NCI-H2196 treated with DMSO at 0.1 percent for 48 hours (cell line): Measurements from ENCODE around the gene TJP1.
"Not testable (repeated sequence)": the region's sequence is repeated elsewhere in the genome, so short reads cannot be mapped to it uniquely, and the experiment has no call there.

Experiments used
- DNase-seq: peaks from one replicate; lab custom pipeline; 2025; ENCODE audit not compliant: unreplicated experiment; lab: John Stamatoyannopoulos, UW

TJP1 gene

DNA sequence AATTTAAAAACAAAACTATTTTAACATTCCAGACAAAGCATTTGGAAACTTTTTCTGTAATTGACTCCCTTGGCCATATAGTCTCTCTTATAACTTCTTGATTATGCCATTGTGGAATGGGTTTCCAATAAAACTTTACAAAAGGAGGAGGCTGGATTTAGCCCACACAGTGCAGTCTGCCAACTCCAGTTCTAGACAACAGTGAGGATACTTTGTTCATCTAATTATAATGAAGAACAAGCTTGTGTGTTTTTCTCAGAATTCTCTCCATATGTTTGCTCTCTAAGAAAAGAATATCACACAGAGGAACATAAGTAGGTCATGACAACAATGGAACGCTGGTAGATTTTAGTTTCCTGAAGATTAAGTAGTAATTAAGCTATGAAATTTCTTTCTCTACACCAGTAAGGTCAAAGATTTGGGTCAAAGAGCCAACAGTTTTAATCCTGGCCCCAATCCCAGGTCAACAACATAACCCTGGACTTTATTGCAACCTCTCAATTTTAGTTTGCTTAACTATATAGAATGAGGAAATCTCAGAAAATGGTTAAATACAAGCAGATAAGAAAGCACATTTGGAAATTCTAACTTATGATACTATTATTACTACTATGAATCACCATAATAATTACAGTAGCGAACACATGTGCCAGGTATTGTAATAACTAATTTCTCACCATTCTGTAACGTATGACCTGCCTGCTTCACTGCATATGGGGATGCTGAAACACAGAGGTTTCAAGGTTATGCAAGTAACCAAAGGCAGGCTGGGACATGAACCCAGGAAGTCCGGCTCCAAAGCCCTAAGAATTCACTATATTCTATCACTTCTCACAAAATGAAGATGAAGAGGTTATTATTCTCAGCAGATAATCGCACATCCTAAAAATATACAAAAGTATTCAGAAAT lies 65.7 kb downstream of the TJP1 start:
- peak; percentile 4 for DNase-seq

DNA sequence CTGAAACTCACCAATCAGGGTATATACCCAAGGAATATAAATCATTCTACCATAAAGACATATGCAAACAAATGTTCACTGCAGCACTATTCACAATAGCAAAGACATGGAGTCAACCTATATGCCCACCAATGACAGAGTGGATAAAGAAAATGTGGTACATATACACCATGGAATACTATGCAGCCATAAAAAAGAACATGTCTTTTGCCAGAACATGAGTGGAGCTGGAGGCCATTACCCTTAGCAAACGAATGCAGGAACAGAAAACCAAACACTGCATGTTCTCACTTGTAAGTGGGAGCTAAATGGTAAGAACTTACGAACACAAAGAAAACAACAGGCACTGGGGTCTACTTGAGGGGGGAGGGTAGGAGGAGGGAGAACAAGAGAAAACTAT lies 68.3 kb downstream of the TJP1 start:
- not testable (repeated sequence) for DNase-seq

DNA sequence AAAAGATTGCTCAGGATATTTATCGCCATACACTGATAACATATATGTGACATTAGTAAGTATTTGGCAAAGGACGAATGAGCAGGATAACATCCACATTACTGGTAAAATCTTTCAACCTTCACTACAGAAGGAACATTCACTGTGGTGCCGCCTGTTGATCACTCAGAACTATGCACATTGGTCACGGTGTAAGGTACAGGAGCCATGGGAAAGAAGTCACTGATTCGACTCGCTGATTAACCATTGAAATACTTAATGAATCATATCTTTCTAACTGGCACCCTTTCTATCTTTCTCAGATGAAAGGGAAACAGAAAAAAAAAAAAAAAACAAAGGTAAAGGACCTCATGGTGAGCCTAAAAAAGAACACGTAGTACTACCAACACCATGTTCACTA lies 68.8 kb downstream of the TJP1 start:
- no peak for DNase-seq

DNA sequence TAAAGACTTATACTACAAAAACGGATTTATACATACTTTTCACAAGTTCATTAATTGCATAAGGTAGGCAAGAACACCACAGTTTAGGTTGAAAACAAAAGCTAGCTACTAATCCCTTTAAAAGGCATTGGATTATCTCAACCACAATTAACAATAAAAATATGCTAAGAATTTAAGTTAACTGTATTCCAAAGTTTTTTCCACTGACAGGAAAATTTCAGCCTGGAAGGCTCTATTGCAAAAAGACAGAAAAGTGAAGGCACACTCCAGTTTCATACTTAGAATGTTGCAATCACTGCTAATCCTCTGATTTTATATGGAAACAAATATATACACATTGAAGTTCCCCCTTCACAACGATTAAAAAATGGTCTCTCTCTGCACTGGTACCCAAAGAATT lies 71.5 kb downstream of the TJP1 start:
- no peak for DNase-seq

DNA sequence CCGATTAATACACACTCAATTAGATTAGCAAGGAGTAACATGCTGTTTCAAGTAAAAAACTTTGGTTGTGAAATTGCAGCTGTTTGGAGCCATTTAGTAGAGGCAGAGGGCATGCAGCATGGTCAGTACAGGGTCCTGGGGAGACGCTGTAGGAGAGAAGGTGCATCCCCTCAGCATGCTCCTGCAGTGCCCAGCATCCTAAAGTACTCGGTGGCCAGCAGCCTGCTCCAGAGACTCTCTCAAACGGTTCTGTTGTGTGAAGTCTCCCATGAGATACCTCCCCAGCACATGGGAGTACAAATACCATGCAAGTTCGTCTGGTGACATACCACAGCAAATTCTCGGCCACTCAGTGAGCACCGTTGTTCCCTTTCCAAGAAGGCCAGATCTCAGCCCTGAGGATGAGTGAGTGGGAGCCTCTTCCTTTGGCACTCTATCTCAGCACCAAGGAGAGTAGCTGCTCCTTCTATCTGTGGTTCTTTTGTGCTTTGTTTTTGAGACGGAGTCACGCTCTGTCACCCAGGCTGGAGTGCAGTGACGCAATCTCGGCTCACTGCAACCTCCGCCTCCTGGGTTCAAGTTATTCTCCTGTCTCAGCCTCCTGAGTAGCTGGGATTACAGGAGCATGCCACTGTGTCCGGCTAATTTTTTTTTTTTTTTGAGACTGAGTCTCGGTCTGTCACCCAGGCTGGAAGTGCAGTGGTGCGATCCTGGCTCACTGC lies 72.7 kb downstream of the TJP1 start:
- DNase-seq = no peak

DNA sequence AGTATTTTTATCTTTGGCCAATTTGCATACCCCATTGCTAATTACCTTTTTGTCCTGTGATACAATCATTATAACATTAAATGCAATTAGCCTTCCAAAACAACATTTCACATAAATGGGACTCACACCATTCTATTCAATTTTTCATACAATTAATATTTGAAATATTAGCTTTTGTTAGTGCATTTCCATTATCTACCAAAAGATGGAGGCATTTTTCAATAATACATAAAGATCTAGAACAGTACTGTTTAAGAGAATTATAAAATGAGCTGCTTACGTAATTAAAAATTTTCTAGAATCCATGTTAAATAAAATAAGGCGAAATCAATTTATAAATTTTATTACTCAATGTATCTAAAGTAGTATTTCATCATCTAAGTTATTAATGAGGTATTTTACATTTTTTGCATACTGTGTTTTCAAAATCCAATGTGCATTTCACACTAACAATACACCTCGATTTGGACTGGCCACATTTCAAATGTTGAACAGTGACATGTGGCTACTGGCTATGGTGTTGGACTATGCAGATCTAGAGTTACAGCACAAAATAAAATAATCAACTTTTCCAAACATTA lies 74.3 kb downstream of the TJP1 start:
- no peak for DNase-seq

DNA sequence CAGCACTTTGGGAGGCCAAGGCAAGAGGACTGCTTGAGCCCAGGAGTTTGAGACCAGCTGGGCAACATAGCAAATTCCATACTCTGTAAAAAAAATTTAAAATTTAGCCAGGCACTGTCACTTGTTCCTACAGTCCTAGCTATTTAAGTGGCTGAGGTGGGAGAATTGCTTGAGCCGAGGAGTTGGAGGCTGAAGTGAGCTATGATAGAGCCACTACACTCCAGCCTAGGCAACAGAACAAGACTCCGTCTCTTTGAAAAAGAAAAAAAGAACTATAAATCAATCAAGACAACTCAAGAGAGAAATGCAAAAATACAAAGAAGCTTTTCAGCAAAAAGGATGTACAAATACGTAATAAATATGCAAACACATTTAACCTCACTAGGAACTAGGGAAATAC lies 78.8 kb downstream of the TJP1 start:
- DNase-seq = no peak

DNA sequence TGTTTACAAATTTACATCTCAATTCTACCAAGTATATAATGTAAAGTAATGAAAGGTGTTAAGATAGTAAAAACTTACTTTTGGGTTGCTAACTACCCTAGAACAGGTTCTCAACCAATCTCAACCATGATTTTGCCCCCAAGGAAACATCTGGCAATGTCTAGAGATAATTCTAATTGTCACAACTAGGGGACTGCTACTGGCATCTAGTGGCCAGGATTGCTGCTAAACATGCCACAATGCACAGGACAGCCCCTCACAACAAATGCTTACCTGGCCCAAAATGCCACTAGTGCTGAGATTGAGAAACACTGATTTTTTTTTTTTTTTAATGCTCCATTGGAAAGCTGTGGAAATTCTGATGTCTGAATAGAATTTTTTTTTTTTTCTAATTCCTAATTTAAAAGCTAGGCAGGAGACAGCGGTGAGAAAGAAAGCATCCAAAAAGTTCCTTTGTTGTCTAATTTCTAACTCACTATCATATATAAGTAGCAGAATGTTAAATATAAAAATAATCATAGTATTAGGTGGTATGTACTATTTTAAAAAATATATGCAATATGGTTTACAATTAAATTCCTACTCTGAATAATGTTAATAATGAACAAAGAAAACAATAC lies 81.5 kb downstream of the TJP1 start:
- no peak for DNase-seq

DNA sequence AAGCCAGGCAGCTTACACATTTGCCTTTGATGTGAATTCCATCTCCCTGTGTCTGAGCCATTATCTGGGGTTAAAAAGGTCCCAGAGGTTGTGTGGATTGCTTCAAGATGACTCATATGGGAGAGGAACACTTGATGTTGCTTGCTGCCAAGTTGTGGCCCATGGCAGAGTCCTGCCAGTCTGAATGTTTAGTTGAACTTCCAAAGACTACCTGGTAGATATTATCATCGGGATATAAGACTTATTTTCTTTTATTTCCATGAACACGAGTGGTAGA lies 85.6 kb downstream of the TJP1 start:
- no peak for DNase-seq

DNA sequence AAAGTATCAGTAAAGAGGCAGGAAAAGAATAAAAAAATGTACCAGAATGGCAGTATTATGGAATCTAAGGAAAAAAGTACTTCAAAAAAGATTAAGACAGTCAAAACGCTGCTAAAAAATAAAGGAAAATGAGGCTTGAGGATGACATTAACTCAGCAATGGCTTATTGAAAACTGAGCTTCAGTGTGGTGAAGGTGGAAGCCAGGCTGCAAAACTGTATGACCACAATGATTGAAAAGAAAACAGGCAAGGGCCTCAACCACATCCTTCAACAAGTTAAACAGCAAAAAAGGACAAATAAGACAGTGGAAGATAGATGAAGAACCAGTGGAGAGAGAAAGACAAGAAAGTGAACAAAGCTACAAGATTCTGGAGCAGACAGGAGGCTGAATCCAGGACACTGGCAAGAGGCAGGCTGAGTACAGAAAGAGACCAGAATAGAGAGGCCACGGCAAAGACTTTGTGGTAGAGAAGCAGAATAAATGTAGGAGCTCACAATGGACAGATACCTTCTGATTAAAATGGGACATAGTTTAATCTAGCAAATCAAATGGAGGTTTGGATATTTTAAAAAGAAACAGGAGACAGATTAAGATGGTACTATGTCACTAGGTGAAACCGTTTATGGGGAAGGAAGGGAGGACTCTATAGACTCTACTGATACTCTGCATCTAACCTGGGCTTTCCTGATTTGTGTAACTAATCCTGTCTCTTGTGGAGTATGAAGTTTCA lies 86.1 kb downstream of the TJP1 start:
- DNase-seq = no peak

DNA sequence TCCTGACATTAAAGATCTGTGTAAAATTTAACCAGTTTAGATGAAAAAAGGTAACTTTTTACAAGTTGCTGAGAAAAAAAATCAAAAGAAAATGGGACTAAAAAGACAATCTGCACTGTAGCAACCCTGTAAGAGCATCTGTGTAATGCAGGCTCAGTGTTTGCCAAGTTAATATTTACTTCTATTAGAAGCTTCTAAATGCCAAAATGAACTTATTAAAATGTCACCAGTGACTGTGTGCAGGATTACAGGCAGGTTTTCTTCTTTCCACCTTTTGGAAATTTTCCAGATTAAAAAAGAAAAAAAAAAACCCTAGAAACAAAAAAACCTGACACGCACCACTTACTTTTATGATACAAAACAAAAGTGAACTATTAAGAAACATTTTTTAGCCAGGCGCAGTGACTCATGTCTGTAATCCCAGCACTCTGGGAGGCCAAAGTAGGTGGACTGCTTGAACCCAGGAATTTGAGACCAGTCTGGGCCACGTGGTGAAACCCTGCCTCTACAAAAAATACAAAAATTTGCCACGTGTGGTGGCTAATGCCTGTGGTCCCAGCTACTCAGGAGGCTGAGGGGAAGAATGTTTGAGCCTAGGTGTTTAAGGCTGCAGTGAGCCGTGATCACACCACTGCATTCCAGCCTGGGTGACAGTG lies 87.2 kb downstream of the TJP1 start:
- no peak for DNase-seq

DNA sequence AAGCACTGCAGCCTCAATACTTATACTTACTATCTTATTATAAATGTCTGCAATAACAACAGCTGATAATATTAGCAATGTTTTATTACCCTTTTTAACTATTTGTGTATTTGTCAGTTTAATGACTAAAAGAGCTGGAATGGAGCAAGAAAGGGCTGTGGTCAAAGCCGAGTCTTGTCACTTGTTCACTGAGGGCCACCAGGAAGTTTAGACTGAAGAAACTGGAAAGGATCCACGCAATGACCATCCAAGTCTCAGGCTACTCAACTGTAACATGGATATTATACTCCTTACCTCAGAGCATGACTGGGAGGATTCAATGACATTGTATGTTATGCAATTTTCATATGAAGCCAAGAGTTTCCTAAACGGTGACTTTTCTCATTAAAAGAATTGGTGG lies 90.4 kb downstream of the TJP1 start:
- DNase-seq = no peak

DNA sequence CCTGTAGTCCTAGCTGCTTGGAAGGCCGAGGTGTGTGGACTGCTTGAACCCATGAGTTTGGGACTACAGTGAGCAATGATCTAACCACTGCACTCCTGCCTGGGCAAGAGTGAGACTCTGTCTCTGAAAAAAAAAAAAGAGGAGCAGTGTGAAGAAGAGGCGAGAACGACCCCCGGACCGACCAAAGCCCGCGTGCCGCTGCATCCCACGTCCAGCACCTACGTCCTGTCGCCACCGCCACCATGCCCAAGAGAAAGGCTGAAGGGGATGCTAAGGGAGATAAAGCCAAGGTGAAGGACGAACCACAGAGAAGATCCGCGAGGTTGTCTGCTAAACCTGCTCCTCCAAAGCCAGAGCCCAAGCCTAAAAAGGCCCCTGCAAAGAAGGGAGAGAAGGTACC lies 91.8 kb downstream of the TJP1 start:
- not testable (repeated sequence) for DNase-seq

DNA sequence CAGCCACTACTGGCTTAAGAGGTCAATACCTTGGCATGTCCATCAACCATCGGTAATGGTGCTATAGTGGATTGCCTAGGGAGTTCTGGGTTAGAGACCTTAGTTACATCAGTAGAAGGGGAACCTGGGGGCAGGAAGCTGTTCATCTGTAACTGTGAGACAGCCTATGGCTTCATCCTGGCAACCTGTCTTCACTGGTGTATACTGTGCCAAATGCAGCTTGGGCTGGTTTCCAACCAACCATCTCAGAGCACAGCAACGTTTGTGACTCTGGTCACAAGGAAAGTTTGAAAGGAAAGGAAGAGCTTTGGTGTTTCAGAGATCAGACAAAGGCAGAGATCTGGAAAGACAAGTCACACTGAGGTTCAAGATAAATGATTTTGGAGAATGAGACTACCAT lies 93.8 kb downstream of the TJP1 start:
- DNase-seq = no peak

DNA sequence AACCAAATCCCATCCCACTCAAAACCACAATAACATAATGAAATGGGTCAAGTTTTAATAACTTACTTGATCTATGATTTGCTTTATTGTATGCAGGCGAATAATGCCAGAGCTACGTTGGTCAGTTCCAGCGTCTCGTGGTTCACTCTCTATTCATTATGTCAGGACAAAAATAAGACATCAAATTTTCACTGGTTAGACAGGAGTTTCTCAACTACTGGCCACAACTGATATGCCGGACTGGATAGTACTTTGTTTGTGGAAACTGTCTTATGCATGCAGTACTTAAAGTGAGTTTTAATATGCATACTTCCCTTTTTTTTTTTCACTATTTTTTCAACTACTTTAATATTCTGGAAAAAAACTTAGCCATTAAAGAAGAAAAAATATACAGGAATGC lies 94.4 kb downstream of the TJP1 start:
- no peak for DNase-seq

DNA sequence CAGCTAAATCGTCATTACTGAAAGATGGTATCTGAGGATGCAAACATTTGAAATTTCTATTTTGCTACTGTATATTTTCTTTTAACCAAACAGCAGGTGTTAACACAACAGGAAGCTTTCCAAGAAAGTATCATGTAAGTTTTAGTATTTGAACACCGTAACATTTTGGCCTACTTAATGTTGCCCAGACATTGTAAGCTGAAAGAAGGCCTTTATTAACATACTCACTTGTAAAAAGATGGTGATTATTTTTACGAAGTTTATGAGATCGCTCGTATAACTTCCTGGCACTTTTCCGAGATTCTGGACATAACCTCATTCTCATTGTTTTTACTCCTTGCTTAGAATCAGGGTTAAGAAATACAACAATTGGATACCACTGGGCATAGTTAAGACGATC lies 95.7 kb downstream of the TJP1 start:
- DNase-seq = no peak

DNA sequence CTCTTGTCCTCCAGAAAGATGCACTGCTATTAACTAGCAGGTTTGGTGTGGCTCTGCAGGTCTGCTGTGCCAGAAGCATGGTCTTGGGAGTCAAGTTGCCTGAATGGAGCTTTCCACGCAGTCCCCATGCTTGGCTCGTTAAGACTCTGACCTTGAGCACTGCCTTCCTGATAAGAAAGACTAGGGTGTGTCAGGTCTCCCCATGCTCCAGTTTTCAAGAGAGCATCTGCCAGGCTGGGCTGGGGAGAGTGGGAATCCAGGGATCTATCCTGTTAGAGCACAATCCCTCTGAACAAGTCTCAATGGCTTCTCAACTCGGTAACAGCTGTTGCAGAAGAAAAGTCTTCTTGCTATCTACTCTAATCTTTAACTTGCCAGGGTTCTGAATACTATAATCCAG lies 98.2 kb downstream of the TJP1 start:
- no peak for DNase-seq

DNA sequence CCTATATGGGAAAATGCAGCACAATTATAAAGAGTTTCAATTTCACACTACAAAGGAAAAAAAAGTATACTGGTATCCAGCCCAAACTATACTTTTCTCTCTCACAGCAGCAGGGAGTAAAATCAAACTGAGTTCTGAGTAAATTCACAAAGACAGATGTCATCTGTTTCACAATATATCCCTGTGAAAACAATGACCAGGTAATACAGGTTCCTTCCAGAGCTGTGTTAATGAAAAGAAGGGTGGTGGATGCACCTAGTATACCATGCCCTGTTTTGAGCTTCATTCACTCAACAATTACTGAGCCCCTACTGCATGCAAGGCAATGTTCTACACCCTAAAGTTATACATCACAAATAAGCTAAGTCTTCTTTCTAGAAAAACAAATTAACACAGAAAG lies 108.5 kb downstream of the TJP1 start:
- DNase-seq = no peak

DNA sequence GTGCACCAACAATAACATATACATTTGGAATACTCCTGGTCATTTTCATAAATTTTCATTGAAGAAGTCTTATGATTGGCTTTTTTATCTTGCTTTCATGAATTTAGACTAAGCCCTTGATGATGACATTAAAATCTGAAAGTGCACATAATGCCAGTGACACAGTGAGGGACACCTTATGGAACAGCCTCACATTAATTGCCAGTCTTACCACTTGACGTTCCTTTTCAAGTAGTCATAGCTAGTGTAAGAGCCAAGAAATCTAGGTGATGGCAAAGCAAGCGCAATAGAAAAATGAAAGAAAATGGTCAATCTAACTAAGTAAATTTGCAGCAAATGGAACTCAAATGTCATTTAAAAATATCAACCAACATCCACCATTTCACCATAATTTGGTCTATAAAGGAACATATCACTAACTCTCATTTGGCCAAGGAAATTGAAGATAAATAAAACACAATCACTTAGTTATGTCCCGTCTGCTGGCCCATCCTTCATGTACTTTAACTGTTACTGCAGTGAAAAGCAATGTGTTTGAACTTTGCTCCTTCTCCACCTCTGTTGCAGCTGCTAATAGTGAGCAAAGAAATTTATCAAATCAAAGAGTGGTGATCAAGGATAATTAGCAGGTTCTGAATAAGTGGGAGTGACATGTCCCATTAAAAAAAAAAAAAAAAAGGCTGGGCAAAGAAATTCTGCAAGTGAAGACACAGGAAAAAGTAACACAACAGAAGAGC lies 110.0 kb downstream of the TJP1 start:
- no peak for DNase-seq

DNA sequence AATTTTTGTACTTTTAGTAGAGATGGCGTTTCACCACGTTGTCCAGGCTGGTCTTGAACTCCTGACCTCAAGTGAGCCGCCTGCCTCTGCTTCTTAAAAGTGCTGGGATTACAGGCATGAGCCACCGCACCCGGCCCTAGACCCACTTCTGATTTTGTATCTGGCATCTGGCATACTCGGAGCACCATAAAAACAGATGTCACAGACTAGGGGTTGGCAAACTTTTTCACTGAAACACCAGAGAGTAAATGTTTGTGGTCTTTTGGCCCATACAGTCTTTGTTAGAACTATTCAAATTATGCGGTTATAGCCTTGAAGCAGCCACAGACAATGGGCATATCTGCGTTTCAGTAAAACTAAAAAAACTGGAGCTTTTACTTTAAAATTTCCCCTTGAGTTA lies 110.7 kb downstream of the TJP1 start:
- no peak for DNase-seq
